ENCODE data around the gene STX5.
"Not testable (repeated sequence)": the region's sequence is repeated elsewhere in the genome, so short reads cannot be mapped to it uniquely, and the experiment has no call there.

Gene STX5

GRCh38 chr11:62841361-62842170 lies 9.7 kb upstream of the STX5 start:
- H2AFZ ChIP-seq (ENCODE audit: low read depth) = peak overlapping the region; percentile 51; the same call in 1 of the 2 replicates
- H3K27ac ChIP-seq = peak overlapping the region; percentile 95
- H4K20me1 ChIP-seq (ENCODE audit: insufficient read depth) = no peaks in the 10 kb centered on the region
- peaks cover 30% of the 10 kb centered on the region for H3K79me2 ChIP-seq (ENCODE audit: insufficient read depth, low read depth)
- peaks cover 6% of the 10 kb centered on the region; the same call in 1 of the 2 replicates for H3K36me3 ChIP-seq (ENCODE audit: insufficient read depth)
- no peak for TF ChIP-seq CTCF (conservative IDR thresholded peaks at IDR 0.05; ENCODE audit: low read depth, low read length)
- H3K4me3 ChIP-seq (IDR thresholded peaks at IDR 0.05; ENCODE audit: insufficient read depth, low read depth, low read length) = no peak overlapping the region
- peaks cover 39% of the 10 kb centered on the region for H3K4me1 ChIP-seq (ENCODE audit: low read depth, poor library complexity, severe bottlenecking)
- no peaks in the 10 kb centered on the region for H3K27me3 ChIP-seq (ENCODE audit: insufficient read depth, low read depth)
- H3K4me2 ChIP-seq = peak overlapping the region; percentile 90
- peak overlapping the region; percentile 86 for H3K9ac ChIP-seq

GRCh38 chr11:62840721-62841360 lies 9.0 kb upstream of the STX5 start:
- H3K4me3 ChIP-seq (IDR thresholded peaks at IDR 0.05; ENCODE audit: insufficient read depth, low read depth, low read length); H3K36me3 ChIP-seq (ENCODE audit: insufficient read depth); H4K20me1 ChIP-seq (ENCODE audit: insufficient read depth); H3K27me3 ChIP-seq (ENCODE audit: insufficient read depth, low read depth): not testable (repeated sequence)
- peak overlapping the region; percentile 95 for H3K27ac ChIP-seq
- H3K4me2 ChIP-seq = peak overlapping the region; percentile 90
- H3K79me2 ChIP-seq (ENCODE audit: insufficient read depth, low read depth) = peaks cover 37% of the 10 kb centered on the region
- H3K9ac ChIP-seq = peak overlapping the region; percentile 86
- peaks cover 46% of the 10 kb centered on the region for H3K4me1 ChIP-seq (ENCODE audit: low read depth, poor library complexity, severe bottlenecking)
- peak overlapping the region; percentile 52; the same call in 1 of the 2 replicates for H2AFZ ChIP-seq (ENCODE audit: low read depth)

GRCh38 chr11:62839050-62839945 lies 7.4 kb upstream of the STX5 start, which contains the start of gene WDR74:
WDR74 (minus strand) TSS chr11:62839590; CDS start chr11:62839570, 20 bp downstream.
- Histone ChIP-seq H3K27me3 (ENCODE audit: insufficient read depth, low read depth) (no peaks in the 10 kb centered on the region), H3K4me1 (ENCODE audit: low read depth, poor library complexity, severe bottlenecking) (peaks cover 53% of the 10 kb centered on the region), H2AFZ (ENCODE audit: low read depth) (peak within 1 kb of the TSS; percentile 52)

GRCh38 chr11:62835336-62835735 lies 3.5 kb upstream of the STX5 start:
- Histone ChIP-seq H3K79me2 (ENCODE audit: insufficient read depth, low read depth) (peaks cover 56% of the 10 kb centered on the region), H3K36me3 (ENCODE audit: insufficient read depth) (peaks cover 6% of the 10 kb centered on the region; the same call in 1 of the 2 replicates), H3K4me3 (IDR thresholded peaks at IDR 0.05; ENCODE audit: insufficient read depth, low read depth, low read length) (no peak overlapping the region), H3K4me1 (ENCODE audit: low read depth, poor library complexity, severe bottlenecking) (peaks cover 51% of the 10 kb centered on the region), H2AFZ (ENCODE audit: low read depth) (no peak overlapping the region), H3K4me2 (no peak overlapping the region), H3K27me3 (ENCODE audit: insufficient read depth, low read depth) (no peaks in the 10 kb centered on the region), H3K9ac (no peak overlapping the region), H3K27ac (no peak overlapping the region), H4K20me1 (ENCODE audit: insufficient read depth) (no peaks in the 10 kb centered on the region)
- no peak for TF ChIP-seq CTCF (conservative IDR thresholded peaks at IDR 0.05; ENCODE audit: low read depth, low read length)

More at GRCh38 chr11:62839050-62839945, 7.4 kb upstream of the STX5 start, which contains the start of gene WDR74:
- Histone ChIP-seq H3K4me2 (peak within 1 kb of the TSS; percentile 90), H3K79me2 (ENCODE audit: insufficient read depth, low read depth) (peaks cover 45% of the 10 kb centered on the region), H4K20me1 (ENCODE audit: insufficient read depth) (no peaks in the 10 kb centered on the region), H3K4me3 (IDR thresholded peaks at IDR 0.05; ENCODE audit: insufficient read depth, low read depth, low read length) (no peak within 1 kb of the TSS), H3K9ac (peak within 1 kb of the TSS; percentile 86), H3K36me3 (ENCODE audit: insufficient read depth) (peaks cover 6% of the 10 kb centered on the region; the same call in 1 of the 2 replicates), H3K27ac (peak within 1 kb of the TSS; percentile 95)
- TF ChIP-seq CTCF (conservative IDR thresholded peaks at IDR 0.05; ENCODE audit: low read depth, low read length) = no peak
